ENCODE results near the gene TEX54.
A peak's percentile ranks its signal among the peaks of the same experiment; 100 is the strongest.
"Not testable (repeated sequence)": the region's sequence is repeated elsewhere in the genome, so short reads cannot be mapped to it uniquely, and the experiment has no call there.

The TEX54 gene

DNA sequence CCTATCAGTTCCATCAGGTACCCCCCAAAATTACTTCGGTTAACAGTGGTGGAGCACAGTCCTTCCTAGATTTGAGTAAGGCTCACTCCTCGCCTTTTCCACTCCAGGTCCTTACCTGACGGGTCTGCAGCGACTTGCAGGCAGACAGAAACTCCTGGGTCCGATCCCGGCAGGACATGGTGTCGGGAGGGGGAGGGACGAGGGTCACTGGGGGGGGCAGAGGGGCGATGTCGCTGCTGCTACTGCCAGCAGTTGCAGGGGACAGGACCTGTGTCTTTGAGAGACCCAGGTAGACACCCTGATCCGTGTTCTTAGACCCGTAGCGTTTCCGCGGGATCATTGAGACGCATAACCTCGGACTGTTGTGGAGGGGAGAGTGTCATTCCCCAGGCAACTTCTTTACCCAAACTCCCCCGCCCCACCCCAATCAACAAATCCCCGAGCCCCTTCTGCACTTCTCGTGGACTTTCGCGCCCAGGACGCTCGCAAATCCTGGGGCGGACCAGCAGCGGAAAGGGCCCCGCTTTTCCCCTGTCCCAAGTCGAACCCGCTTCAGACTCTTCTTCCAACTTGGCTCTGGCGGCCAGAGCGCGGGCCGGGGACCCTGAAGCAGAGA lies 1.6 kb downstream of the TEX54 start:
- DNase-seq, result no peak

DNA sequence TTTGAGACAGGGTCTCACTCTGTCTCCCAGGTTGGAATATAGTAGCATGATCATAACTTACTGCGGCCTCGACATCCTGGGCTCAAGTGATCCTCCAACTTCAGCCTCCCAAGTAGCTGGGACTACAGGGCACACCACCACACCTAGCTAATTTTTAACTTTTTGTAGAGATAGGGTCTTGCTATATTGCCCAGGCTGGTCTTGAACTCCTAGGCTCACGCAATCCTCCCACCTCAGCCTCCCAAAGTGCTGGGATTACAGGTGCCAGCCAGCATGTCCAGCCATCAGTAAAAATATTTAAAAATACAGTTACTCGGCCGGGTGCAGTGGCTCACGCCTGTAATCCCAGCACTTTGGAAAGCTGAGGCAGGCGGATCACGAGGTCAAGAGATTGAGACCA lies 4.5 kb downstream of the TEX54 start:
- not testable (repeated sequence) for DNase-seq

DNA sequence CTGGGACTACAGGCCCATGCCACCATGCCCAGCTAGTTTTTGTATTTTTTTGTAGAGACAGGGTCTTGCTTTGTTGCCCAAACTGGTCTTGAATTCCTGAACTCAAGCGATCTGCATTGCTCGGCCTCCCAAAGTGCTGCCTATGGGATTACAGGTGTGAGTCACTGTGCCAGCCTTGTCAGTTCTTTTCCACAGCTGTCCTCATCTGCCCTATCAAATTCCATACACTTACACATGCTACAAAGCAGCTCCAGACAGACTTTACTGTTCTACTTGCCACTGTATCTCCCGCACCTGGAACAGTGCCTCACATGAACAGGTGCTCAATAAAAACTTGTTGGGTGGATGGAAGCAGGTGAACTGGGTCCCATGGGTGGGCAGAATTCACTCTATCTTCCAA lies 9.0 kb downstream of the TEX54 start:
- no peak for DNase-seq

DNA sequence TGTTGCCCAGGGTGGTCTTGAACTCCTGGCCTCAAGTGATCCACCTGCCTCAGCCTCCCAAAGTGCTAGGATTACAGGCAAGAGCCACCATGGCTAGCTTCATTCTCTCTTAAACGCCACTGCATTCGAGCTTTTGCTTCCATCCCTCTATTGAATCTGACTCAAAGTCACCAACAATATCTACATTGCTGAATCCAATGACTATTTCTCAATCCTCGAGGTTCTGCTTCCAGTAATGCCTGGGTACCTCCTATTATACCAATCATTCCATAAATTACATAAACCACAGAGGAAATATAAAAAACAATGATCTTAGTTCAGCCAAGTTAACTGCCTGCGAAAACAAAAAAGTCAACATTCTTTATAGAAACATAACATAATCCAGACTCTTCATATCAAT lies 15.5 kb downstream of the TEX54 start:
- no peak for DNase-seq

DNA sequence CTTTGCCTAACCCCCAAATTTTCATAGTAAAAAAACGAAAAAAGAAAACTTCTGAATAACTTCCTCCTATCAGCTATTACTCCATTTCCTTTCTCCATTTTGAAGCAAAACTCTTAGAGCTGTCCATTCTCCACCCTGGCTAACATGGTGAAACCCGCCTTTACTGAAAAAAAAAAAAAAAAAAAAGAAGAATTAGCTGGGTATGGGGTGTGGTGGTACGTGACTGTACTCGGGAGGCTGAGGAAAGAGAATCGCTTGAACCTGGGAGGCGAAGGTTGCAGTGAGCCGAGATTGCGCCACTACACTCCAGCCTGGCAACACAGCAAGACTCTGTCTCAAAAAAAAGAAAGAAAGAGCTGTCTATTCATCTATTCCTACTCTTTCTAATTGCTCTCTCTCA lies 16.1 kb downstream of the TEX54 start:
- DNase-seq, result no peak

DNA sequence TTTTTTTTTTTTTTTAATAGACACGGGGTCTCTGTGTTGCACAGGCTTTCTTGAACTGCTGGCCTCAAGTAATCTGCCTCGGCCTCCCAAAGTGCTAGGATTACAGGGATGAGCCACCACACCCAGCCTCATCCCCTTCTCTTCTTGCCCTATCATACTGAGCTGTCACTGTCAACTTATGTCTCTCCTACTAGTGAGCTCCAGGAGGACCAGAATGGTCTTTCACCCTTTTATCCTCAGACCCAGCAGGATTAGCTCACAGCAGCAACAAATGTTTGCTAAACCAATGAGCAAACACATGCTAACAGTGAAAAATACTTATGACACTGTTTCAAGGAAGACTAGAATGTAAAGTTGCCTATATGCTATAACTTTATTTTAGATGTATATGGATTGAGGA lies 21.0 kb downstream of the TEX54 start:
- DNase-seq, result no peak

DNA sequence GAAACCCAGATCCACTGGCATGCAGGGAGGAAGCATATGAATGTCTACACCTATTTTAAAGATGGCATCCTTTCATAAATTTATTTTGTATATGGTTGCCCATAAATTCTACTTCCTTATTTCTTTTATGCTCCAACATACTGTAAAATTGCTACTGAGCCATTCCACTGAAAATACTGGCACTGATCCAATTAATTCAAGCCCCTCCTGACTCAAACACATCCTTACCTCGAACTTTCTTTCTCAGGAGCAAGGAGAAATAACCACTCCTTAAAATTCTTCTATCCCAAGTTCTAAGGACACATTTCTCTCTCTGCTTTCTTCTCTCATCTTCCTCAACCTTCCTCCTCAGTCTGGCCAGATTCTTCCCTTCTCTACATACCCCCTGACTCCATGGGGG lies 21.9 kb downstream of the TEX54 start:
- DNase-seq, result no peak

DNA sequence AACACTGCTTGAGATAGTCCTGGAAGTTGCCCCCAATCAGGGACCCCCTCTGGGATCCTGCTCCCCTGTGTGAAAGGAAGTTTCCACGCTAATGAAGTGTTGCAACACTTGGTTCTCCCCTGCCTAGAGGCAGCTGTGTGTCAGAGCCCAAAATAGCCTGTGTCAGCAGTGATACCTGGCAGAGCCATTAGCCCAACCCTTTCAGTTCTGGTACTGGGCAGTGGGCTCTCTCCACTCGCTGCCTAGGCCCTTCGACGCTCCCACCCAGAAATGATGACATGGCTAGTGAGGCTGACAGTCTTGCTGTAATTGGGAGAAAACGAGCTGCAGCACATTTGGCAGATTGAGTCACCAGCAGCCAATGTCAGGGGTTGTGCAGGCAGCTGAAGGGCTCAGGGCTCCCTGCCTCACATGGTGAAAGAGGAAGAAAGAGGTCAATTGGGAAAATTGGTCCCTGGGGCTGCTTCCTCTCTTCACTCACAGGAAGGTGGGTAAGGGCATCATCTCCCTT lies 26.0 kb downstream of the TEX54 start:
- no peak for DNase-seq

DNA sequence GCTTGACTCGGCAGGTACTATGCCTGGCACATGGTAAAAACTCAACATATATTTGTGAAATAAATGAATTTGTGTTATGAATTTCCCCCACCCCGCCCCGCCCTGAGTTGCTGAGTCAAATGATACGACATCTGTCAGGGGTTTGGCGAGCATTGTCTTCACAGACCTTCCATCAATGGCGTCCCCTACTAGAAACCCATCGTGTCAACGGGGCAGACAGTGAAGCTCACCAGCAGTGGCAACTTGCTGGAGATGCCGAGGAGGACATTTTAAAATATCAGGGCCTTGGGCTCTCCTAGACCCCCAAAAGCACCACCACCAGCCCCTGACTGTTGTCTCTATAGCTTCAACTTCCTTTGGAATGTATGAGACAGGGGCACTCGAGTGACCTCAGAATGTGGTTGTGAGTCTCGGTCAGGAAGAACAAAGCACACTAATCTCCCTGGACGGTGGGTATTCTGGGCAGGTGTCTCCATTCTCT lies 26.6 kb downstream of the TEX54 start:
- no peak for DNase-seq

DNA sequence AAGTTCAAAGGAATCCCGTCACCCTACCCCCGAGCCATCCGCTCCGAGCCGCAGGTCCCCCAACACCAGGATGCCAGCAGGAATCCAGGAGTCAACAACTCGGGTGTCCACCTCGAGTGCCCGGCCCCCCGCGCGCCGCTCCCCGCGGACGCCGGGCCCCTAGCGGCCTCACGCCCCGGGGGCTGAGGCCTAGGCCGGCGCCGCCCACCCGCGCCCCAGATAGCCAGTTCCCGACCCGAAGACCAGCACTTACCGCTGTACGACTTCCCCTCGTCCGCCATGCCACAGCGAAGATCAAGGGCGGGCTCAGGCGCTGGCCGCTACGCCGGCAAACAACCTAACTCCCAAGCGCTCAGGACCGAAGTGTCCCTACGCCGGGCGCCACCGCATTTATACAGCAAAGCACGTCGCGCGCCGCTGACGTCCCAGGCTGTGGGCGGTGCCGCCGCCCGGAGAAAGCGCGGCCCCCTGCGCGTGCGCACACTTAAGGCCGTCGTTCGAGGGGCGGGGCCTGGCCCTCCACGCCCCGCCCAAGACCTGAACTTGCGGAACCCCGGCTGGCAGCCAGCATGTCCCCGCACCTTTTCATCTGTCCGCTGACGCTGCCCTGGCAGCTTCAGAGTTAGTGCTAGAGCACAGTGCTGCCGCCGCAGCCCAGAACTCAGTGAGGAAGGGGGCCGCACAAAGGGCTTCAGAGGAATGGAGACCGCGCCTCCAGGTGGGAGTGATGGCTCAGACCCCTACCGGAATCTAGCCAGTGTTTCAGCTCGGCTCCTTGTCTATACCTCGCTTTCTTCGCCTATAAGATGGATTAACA lies 27.4 kb downstream of the TEX54 start, which contains the start of gene NXF1:
Gene NXF1 (minus strand): TSS at position 365 of the 817 bp plus-strand sequence. CDS start 84 bp downstream, at position 281.
- DNase-seq, result peak; percentile 77

DNA sequence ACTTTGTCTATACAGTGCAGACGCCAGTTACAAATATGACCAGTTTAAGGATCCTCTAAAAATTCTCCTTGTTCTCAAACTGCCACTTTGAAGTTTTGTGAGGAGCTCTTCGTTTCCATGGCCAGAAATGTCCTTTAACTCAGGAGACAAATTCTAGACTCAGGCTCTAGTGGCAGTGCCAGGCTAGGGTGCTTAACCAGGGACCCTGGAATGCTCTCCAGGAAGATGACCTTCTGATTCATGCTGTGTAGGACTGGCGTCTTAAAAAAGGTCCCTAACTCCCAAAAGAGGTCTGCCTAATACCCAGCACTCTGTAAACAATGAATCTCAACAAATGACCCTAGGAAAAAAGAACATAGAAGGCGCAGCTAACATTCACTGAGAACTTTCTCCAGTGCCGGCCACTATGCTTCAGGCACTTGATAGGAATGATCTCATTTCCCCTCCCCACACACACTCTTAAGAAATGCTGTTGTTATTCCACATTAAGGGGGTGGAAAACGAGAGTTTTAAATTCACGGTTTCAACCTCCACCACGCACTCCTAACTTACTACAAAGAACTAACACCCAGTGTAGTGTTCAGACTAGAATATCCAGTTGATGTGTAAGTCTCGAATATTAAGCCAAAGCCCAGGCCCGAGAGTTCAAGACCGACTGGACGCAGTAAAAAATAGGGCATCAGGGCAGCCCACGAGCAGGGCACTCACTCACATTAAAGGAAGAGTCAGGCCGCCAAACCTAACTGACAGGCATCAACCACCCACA lies 28.1 kb downstream of the TEX54 start:
- DNase-seq, result no peak

DNA sequence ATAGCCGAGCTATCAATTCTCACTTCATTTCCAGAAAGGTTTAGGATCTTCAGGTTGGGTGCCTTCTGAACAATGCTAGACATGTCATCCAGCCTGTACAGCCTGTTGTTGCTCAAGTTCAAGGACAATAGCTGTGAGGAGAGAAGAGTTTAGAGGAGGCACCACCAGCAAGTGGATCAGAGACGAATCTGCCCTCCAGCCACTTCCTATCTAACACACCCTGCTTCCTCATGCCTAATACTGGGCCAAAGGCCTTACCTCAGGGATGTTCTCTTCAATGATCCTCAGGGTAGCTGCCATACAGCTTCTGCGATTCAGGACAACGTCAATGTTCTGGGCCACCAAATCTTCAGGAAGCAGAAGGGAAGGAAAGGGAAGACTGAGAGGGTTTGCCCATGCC lies 31.6 kb downstream of the TEX54 start:
- DNase-seq, result no peak

DNA sequence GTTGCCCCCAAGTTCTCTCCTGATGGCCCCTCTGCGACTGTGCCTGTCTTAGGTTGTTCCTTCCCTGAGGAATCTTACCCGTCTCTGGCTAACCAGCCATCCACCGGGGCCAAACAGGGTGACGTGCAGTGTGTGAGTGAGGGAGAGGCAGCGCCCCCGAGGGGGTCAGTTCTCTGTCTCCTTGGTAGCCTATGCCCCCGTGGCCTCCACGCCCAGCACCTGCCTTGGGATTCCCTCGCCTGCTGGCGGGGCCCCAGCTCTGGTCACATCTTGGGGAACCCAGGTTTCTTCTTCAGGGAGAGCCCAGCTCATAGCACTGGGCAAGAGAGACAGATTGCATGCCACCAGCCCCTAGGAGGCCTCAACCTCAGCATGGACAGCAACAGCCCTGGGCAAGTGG lies 33.2 kb downstream of the TEX54 start:
- no peak for DNase-seq

DNA sequence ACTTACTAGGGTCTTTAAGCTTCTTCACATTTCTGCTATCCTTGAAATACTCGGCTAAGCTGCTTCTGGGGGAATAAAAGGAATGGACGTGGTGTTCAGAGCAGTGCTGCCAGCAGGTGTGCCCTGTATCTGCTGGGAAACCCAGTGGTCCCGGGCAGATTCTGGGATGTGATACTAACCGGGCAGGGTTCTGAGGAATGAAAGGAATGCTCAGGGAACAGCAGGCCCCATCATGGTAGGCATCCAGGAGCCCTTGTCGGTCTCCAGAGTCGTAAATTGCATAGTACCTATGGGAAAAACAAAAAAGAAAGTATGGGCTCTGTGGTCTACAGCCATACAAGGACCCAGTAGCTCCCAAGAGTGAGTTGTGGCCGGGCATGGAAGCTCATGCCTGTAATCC lies 36.4 kb downstream of the TEX54 start:
- no peak for DNase-seq

DNA sequence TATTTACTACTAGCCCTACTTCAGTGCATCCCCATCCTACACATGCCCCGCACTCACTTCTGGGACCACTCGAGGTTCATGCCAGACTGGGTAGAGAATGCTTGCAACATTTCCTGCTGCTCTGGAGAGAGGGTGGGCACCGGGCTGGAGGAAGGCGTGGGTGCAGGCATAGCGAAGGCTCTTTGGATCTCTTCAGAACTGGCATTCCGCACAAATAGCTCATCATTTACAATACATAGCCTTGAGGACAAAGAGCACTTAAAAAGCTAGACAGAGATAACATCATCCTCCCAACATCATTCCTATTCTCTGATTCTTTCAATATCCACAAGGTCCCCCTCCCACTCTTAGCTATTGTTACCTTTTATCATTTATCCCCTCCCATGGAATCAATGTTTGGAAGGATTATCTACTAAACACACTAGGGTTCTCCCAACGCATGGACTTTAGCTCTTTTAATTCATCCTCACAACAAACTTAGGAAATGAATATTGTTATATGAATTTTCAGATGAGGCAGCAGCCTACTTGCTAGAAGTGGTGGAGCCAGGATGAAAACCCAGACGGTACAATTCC lies 38.4 kb downstream of the TEX54 start:
- no peak for DNase-seq

DNA sequence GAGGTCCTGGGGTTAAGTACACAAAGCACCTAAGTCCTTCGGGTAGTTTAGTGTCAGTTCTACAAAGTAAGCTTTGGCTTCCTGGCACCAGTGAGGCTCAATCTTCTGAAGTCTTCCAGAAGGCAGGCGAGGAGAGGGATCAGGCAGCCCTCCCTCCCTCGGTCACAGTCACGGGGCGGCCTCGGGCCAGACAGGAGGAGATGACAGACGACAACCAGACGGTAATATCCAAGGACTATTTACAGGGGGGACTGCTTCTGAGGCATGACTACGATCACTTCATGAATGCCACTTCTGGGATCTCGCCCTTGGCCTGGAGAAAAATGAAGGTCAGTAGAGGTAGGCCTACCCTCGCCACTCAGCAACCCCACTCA lies 40.5 kb downstream of the TEX54 start:
- no peak for DNase-seq

DNA sequence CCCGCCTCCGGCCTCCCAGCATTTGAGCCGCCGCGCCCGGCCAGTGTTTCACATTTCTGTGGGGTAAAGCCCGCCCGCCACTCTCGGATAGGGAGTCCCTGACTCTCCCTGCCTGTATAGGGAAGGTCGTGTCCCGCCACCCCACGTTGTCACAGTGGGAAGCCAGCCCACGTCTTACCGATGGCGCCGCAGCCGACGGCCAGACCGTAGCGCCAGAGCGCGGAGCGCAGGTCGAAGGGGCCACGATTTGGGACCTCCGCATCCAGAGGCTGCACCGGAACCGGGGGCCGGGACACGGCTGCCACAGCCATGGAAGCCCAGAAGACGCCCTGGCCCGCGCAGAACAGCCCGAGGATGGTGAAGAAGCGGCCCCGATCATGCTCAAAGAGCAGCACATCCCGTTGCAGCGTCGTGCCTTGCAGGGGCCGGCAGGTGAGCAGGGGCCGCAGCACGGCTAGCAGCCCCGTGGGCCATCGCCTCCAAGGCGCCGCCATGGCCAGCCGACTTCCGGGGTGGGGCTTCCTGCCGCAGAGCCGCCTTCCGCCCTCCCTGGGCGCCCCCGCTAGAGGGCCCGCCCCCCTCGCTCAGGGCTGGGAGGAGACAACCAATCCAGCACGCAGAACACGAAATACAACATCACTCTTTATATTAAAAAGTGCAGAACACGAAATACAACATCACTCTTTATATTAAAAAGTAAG lies 41.0 kb downstream of the TEX54 start, which contains the start of gene TMEM223:
Gene TMEM223 (minus strand): TSS at position 506 of the 701 bp plus-strand sequence. CDS start 12 bp downstream, at position 494.
- peak; percentile 60 for DNase-seq

DNA sequence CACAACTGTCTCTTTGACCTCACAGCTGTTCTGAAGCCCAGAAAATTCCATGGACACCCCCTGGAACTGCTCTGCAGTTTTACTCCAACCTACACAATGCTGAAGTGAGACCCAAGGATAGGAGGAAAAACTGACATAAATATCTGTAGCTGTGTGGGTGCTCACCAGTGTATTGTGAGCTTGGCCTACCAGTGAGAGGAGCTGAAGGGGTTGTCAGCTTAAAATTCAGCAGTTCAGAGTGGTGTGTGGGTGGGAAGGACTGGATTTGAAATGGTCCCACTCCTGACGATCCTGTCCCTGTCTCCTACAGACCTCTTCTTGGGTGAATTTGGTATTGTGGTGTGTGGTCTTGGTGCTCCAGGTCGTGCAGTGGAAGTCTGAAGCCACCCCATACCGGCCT lies 43.1 kb downstream of the TEX54 start:
- DNase-seq, result no peak

DNA sequence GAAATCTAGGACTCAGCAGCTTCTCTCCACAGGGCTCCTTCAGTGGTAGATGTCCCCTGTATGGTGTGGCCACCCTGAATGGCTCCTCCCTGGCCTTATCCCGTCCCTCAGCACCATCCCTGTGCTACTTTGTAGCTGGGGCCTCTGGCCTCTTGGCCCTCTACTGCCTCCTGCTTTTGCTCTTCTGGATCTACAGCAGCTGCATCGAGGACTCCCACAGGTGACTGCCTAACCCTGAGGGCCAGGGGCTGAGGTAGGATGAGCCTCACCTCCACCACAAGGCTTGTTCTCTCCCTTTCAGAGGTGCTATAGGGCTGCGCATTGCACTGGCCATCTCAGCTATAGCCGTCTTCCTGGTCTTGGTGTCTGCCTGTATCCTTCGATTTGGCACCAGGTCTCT lies 43.6 kb downstream of the TEX54 start:
- DNase-seq, result no peak

DNA sequence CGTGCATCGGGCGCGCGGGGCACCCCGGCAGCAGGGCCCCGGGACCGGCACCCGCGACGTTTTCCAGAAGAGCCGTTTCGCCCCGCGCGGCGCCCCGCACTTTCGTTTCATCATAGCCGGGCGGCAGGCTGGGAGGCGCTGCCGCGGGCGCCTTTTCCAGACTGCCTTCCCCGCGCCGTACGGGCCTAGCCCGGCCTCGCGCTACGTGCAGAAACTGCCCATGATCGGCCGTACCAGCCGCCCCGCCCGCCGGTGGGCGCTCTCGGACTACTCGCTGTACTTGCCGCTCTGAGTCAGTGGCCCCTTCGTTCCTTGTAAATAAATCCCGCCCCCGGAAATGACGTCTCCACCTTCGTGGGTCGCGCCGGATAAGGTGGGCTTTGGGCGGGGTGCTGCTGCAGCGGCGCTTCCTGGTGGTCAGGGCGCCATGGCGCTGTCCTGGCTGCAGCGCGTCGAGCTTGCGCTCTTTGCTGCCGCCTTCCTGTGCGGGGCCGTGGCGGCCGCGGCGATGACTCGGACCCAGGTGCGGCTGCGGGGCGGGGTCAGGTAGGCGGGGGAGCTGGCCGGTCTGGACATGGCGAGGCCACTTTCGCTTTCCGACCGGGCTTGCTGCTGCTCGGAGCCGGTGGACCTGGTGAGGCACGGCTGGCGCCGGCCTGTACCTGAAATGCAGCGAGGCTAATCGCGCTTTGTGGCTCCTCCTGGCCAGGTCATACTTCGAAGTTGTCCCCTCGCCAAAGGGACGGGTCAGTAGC lies 45.5 kb downstream of the TEX54 start, which contains the start of gene TMEM179B:
Gene TMEM179B (plus strand): TSS at position 398 of the 755 bp plus-strand sequence. CDS start 30 bp downstream, at position 428.
- DNase-seq, result peak; percentile 100

DNA sequence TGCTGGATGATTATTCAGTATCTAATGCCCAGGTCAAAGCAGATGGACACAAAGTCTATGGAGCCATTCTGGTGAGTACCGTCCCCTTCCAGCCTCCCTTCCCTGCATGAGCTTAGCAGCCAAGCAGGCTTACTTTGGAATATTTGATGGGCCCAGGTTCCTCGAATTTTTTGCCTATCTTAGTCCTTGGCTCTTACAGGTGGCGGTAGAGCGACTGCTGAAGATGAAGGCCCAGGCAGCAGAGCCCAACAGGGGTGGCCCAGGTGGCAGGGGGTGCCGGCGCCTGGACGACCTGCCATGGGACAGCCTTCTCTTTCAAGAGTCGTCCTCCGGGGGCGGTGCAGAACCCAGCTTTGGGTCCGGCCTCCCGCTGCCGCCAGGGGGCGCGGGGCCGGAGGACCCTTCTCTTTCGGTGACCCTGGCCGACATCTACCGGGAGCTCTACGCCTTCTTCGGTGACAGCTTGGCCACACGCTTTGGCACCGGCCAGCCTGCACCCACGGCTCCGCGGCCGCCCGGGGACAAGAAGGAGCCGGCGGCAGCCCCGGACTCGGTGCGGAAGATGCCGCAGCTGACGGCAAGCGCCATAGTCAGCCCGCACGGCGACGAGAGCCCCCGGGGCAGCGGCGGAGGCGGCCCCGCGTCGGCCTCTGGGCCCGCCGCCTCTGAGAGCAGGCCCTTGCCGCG lies 46.2 kb downstream of the TEX54 start:
- peak; percentile 87 for DNase-seq
